Measurements from ENCODE around the gene SLC1A3.

DNA sequence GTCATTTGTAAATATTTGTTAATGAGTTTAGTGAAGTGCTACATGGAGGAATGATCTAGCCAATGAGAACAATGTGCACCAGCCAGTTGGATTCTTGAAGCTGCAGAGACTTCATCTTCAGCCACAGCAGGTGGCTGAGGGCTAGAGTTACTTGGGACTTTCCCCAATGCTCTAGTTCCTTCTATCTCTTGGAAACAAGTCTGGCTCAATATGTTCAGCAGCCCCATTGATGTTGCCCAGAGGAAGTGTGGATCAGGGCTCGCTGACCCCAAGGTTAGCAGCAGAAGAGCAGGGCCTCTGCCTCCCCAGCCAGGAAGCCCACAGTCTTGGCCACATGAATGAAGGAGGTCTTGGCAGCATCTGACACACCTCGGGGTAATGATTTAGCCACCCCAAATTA lies 117.5 kb downstream of the SLC1A3 start:
- TF ChIP-seq, protein P1, sequence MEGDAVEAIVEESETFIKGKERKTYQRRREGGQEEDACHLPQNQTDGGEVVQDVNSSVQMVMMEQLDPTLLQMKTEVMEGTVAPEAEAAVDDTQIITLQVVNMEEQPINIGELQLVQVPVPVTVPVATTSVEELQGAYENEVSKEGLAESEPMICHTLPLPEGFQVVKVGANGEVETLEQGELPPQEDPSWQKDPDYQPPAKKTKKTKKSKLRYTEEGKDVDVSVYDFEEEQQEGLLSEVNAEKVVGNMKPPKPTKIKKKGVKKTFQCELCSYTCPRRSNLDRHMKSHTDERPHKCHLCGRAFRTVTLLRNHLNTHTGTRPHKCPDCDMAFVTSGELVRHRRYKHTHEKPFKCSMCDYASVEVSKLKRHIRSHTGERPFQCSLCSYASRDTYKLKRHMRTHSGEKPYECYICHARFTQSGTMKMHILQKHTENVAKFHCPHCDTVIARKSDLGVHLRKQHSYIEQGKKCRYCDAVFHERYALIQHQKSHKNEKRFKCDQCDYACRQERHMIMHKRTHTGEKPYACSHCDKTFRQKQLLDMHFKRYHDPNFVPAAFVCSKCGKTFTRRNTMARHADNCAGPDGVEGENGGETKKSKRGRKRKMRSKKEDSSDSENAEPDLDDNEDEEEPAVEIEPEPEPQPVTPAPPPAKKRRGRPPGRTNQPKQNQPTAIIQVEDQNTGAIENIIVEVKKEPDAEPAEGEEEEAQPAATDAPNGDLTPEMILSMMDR (conservative IDR thresholded peaks at IDR 0.05 in 1 of 2, IDR thresholded peaks at IDR 0.05 in 1 of 2; ENCODE audit: extremely low read depth in 1 of 2, insufficient read depth in 1 of 2, low read depth in 1 of 2, low read length in 2 of 2) = no peak
- no peak for TF ChIP-seq EZH2 (IDR thresholded peaks at IDR 0.05; ENCODE audit: borderline replicate concordance, low read length)
